MM.1S (cell line): ENCODE results near the gene GP1BA.
A peak's percentile ranks its signal among the peaks of the same experiment; 100 is the strongest.

Experiments
- CTCF ChIP-seq: fragments of 300-600 bp; sonication (generic); IDR thresholded peaks from 2 replicates; pipeline ENCODE4 v1.5.1; 2016; ENCODE audit warnings: antibody characterized with exemption, low read length, mixed read lengths
- EZH2 ChIP-seq: fragments of 300-600 bp; sonication (generic); optimal IDR thresholded peaks from 2 replicates; pipeline ENCODE3; 2017; ENCODE audit warnings: low read depth, mild to moderate bottlenecking, antibody characterized with exemption, low read length, mixed read lengths

GRCh38 chr17:4908711-4909496, 23.2 kb upstream of the GP1BA start:
- peak; percentile 74 for TF ChIP-seq CTCF
- TF ChIP-seq EZH2, result no peak
